Loucy (cell line): ENCODE results near the gene PREX1.
"Not testable (repeated sequence)": the region's sequence is repeated elsewhere in the genome, so short reads cannot be mapped to it uniquely, and the experiment has no call there.

Experiments used
- H2AFZ ChIP-seq: fragments of 200-600 bp; sonication (generic); 2 replicates; pipeline ENCODE4 v1.6.0; 2016; ENCODE audit warnings: antibody characterized with exemption, mild to moderate bottlenecking, low read length, moderate library complexity
- H3F3A ChIP-seq: fragments of 200-600 bp; 2 replicates; pipeline ENCODE4 v1.6.0; 2016; ENCODE audit warnings: antibody characterized with exemption, low read depth, mild to moderate bottlenecking
- H3K27me3 ChIP-seq: fragments of 200-600 bp; sonication (generic); 2 replicates; pipeline ENCODE4 v1.6.1; 2014; ENCODE audit warnings: low read length, mild to moderate bottlenecking; ENCODE audit not compliant: insufficient read depth, poor library complexity, severe bottlenecking
- H3K36me3 ChIP-seq: fragments of 200-600 bp; sonication (generic); 2 replicates; pipeline ENCODE4 v1.6.1; 2016; ENCODE audit warnings: low read length; ENCODE audit not compliant: insufficient read depth
- H3K4me1 ChIP-seq: fragments of 200-600 bp; sonication (generic); 2 replicates; pipeline ENCODE4 v1.5.1; 2014; ENCODE audit warnings: low read length, mild to moderate bottlenecking; ENCODE audit not compliant: insufficient read depth, poor library complexity, severe bottlenecking
- H3K4me2 ChIP-seq: fragments of 200-600 bp; sonication (generic); 2 replicates; pipeline ENCODE4 v1.6.0; 2014; ENCODE audit warnings: antibody characterized with exemption, low read length, low read depth, mild to moderate bottlenecking; ENCODE audit not compliant: poor library complexity, severe bottlenecking
- H3K4me3 ChIP-seq: fragments of 200-600 bp; sonication (generic); 2 replicates; pipeline ENCODE4 v1.5.1; 2014; ENCODE audit warnings: low read length, mild to moderate bottlenecking, mixed read lengths; ENCODE audit not compliant: poor library complexity, severe bottlenecking
- H3K79me2 ChIP-seq: fragments of 200-600 bp; sonication (generic); 2 replicates; pipeline ENCODE4 v1.6.1; 2014; ENCODE audit warnings: low read length; ENCODE audit not compliant: insufficient read depth
- H3K9ac ChIP-seq: fragments of 200-600 bp; sonication (generic); 2 replicates; pipeline ENCODE4 v1.6.0; 2014; ENCODE audit warnings: mild to moderate bottlenecking, low read depth, low read length, moderate library complexity; ENCODE audit not compliant: poor library complexity, severe bottlenecking
- H3K9me2 ChIP-seq: fragments of 200-600 bp; sonication (generic); replicated peaks from 2 replicates; pipeline ENCODE4 v1.6.1; 2016; ENCODE audit warnings: low read depth, low read length, mixed read lengths
- H3K9me3 ChIP-seq: fragments of 200-600 bp; sonication (generic); 2 replicates; pipeline ENCODE4 v1.6.1; 2014; ENCODE audit warnings: mild to moderate bottlenecking, antibody characterized with exemption, low read length, low read depth; ENCODE audit not compliant: insufficient read depth
- H4K20me1 ChIP-seq: fragments of 200-600 bp; sonication (generic); 2 replicates; pipeline ENCODE4 v1.6.0; 2014; ENCODE audit warnings: antibody characterized with exemption, low read length, mild to moderate bottlenecking; ENCODE audit not compliant: insufficient read depth, poor library complexity, severe bottlenecking
- CTCF ChIP-seq: fragments of 200-600 bp; sonication (generic); conservative IDR thresholded peaks from 2 replicates; pipeline ENCODE4 v1.5.1; 2014; ENCODE audit warnings: mild to moderate bottlenecking, antibody characterized with exemption, low read length
- EZH2phosphoT487 ChIP-seq: fragments of 200-600 bp; IDR thresholded peaks from 2 replicates; pipeline ENCODE4 v1.6.1; 2018; ENCODE audit warnings: antibody characterized with exemption, mild to moderate bottlenecking, moderate library complexity, borderline replicate concordance

PREX1 gene

GRCh38 chr20:48758206-48758820, 69.5 kb downstream of the PREX1 start:
- H3K4me3 ChIP-seq = no peak overlapping the region
- no peak overlapping the region for H2AFZ ChIP-seq
- H3K79me2 ChIP-seq = peaks cover 51% of the 10 kb centered on the region
- no peaks in the 10 kb centered on the region for H3K27me3 ChIP-seq
- peaks cover 30% of the 10 kb centered on the region for H3K4me1 ChIP-seq
- no peaks in the 10 kb centered on the region for H3K9me2 ChIP-seq
- H3F3A ChIP-seq = 0 out of 2 replicates have a peak, but pooled peaks cover 2% of the 10 kb centered on the region
- H3K36me3 ChIP-seq = peaks cover 7% of the 10 kb centered on the region
- peaks cover 4% of the 10 kb centered on the region; the same call in 1 of the 2 replicates for H3K9me3 ChIP-seq
- H3K9ac ChIP-seq = no peak overlapping the region
- TF ChIP-seq EZH2phosphoT487 (no peak), CTCF (no peak)
- no peaks in the 10 kb centered on the region for H4K20me1 ChIP-seq
- no peak overlapping the region for H3K4me2 ChIP-seq

- not testable (repeated sequence) for H3K4me2 ChIP-seq, H2AFZ ChIP-seq
Observed at GRCh38 chr20:48756774-48757173, 71.0 kb downstream of the PREX1 start.

GRCh38 chr20:48754292-48754691, 73.5 kb downstream of the PREX1 start:
- H3K4me1 ChIP-seq = peaks cover 25% of the 10 kb centered on the region
- no peak overlapping the region for H3K4me3 ChIP-seq
- H3K9me2 ChIP-seq = no peaks in the 10 kb centered on the region
- no peaks in the 10 kb centered on the region for H3K27me3 ChIP-seq
- peaks cover 4% of the 10 kb centered on the region; the same call in 1 of the 2 replicates for H3K9me3 ChIP-seq
- TF ChIP-seq CTCF (no peak), EZH2phosphoT487 (no peak)
- H3K79me2 ChIP-seq = peaks cover 49% of the 10 kb centered on the region; the same call in 1 of the 2 replicates
- H3F3A ChIP-seq = no peaks in the 10 kb centered on the region
- H3K4me2 ChIP-seq = no peak overlapping the region
- no peak overlapping the region for H2AFZ ChIP-seq
- H3K9ac ChIP-seq = no peak overlapping the region
- H3K36me3 ChIP-seq = peaks cover 7% of the 10 kb centered on the region; the same call in 1 of the 2 replicates
- H4K20me1 ChIP-seq = no peaks in the 10 kb centered on the region

More at GRCh38 chr20:48756774-48757173, 71.0 kb downstream of the PREX1 start:
- not testable (repeated sequence) for H4K20me1 ChIP-seq, H3K9me2 ChIP-seq, H3K9ac ChIP-seq, H3K27me3 ChIP-seq, H3K9me3 ChIP-seq, H3K4me3 ChIP-seq, H3F3A ChIP-seq, H3K36me3 ChIP-seq
- H3K4me1 ChIP-seq = peaks cover 29% of the 10 kb centered on the region
- H3K79me2 ChIP-seq = peaks cover 43% of the 10 kb centered on the region

GRCh38 chr20:48752963-48753362, 74.8 kb downstream of the PREX1 start:
- Histone ChIP-seq H3K4me1 (peaks cover 30% of the 10 kb centered on the region), H3F3A (no peaks in the 10 kb centered on the region), H3K9me3 (peaks cover 4% of the 10 kb centered on the region; the same call in 1 of the 2 replicates), H3K36me3 (peaks cover 7% of the 10 kb centered on the region; the same call in 1 of the 2 replicates), H2AFZ (no peak overlapping the region), H4K20me1 (no peaks in the 10 kb centered on the region), H3K4me3 (no peak overlapping the region), H3K9me2 (no peaks in the 10 kb centered on the region), H3K9ac (no peak overlapping the region), H3K27me3 (no peaks in the 10 kb centered on the region), H3K79me2 (peaks cover 42% of the 10 kb centered on the region; the same call in 1 of the 2 replicates), H3K4me2 (no peak overlapping the region)
- no peak for TF ChIP-seq CTCF
- no peak for TF ChIP-seq EZH2phosphoT487
